NCI-H187 treated with DMSO at 0.1 percent for 48 hours (cell line): ENCODE data around the gene CDKN1A.
"Not testable (repeated sequence)": the region's sequence is repeated elsewhere in the genome, so short reads cannot be mapped to it uniquely, and the experiment has no call there.

Experiments used
- DNase-seq: peaks from one replicate; lab custom pipeline; 2025; lab: John Stamatoyannopoulos, UW

The CDKN1A gene

GRCh38 chr6:36695414-36695813, 16.9 kb downstream of the CDKN1A start:
- DNase-seq, result no peak

GRCh38 chr6:36697481-36697903, 19.0 kb downstream of the CDKN1A start, which contains the start of gene RAB44:
RAB44 (plus strand) TSS chr6:36697826; CDS start chr6:36704236, 6,410 bp downstream.
- DNase-seq, result no peak

GRCh38 chr6:36698196-36698595, 19.7 kb downstream of the CDKN1A start:
- DNase-seq, result no peak

- no peak for DNase-seq
Observed at GRCh38 chr6:36698871-36699271, 20.4 kb downstream of the CDKN1A start.

GRCh38 chr6:36699348-36699747, 20.8 kb downstream of the CDKN1A start:
- no peak for DNase-seq

- DNase-seq, result no peak
Observed at GRCh38 chr6:36700071-36700812, 21.7 kb downstream of the CDKN1A start.

GRCh38 chr6:36700831-36701230, 22.3 kb downstream of the CDKN1A start:
- DNase-seq, result no peak

GRCh38 chr6:36701401-36701991, 23.0 kb downstream of the CDKN1A start:
- DNase-seq, result no peak

- DNase-seq, result no peak
Observed at GRCh38 chr6:36702656-36703055, 24.1 kb downstream of the CDKN1A start.

GRCh38 chr6:36703081-36703606, 24.6 kb downstream of the CDKN1A start:
- no peak for DNase-seq

- no peak for DNase-seq
Observed at GRCh38 chr6:36703982-36704381, 25.5 kb downstream of the CDKN1A start.

GRCh38 chr6:36704961-36705577, 26.6 kb downstream of the CDKN1A start:
- not testable (repeated sequence) for DNase-seq

- no peak for DNase-seq
Observed at GRCh38 chr6:36706339-36706738, 27.8 kb downstream of the CDKN1A start.

GRCh38 chr6:36712816-36713215, 34.3 kb downstream of the CDKN1A start:
- no peak for DNase-seq

GRCh38 chr6:36713846-36714245, 35.3 kb downstream of the CDKN1A start:
- DNase-seq, result no peak

- no peak for DNase-seq
Observed at GRCh38 chr6:36714511-36714910, 36.0 kb downstream of the CDKN1A start.

- DNase-seq, result no peak
Observed at GRCh38 chr6:36715469-36715868, 37.0 kb downstream of the CDKN1A start.

- DNase-seq, result no peak
Observed at GRCh38 chr6:36716476-36717093, 38.1 kb downstream of the CDKN1A start.

GRCh38 chr6:36717231-36717825, 38.8 kb downstream of the CDKN1A start:
- DNase-seq, result no peak

GRCh38 chr6:36717871-36718540, 39.5 kb downstream of the CDKN1A start:
- no peak for DNase-seq

- DNase-seq, result no peak
Observed at GRCh38 chr6:36718560-36718959, 40.0 kb downstream of the CDKN1A start.

- DNase-seq, result no peak
Observed at GRCh38 chr6:36719126-36719525, 40.6 kb downstream of the CDKN1A start.
